ENCODE data around the gene CDC42BPG.

DNA sequence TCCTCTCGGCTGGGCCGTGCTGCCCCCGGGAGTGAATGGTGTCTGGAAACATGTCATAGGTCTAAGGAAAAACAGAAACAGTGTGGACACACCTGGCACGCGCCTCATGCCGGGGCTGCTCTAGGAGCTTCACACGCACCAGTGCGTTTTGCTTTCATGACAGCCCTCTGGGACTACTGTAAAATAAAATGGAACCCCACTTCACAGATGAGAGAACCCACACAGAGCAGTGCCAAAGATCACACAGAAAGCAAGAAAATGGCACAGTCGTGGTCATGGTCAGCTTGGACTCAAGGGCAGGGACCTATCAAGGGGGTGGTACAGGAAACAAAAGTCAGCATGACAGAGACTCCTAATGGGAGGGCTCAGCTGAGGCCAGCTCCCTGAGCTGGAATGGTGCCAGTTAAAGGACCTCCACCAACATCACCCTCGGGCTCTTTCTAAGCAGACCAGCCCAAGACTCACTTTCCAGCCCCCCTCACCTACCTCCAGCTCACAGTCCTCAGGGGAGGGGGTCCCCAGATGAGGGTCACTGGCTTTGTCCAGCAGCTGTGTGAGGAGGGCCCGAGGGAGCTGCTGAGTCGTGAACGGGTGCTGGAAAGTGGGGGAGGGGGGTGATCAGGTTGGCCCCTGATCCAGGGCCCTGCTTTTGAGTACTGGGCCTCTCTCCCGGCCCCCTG, 44.7 kb downstream of the CDC42BPG start:
- TF ChIP-seq, protein P1, sequence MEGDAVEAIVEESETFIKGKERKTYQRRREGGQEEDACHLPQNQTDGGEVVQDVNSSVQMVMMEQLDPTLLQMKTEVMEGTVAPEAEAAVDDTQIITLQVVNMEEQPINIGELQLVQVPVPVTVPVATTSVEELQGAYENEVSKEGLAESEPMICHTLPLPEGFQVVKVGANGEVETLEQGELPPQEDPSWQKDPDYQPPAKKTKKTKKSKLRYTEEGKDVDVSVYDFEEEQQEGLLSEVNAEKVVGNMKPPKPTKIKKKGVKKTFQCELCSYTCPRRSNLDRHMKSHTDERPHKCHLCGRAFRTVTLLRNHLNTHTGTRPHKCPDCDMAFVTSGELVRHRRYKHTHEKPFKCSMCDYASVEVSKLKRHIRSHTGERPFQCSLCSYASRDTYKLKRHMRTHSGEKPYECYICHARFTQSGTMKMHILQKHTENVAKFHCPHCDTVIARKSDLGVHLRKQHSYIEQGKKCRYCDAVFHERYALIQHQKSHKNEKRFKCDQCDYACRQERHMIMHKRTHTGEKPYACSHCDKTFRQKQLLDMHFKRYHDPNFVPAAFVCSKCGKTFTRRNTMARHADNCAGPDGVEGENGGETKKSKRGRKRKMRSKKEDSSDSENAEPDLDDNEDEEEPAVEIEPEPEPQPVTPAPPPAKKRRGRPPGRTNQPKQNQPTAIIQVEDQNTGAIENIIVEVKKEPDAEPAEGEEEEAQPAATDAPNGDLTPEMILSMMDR (IDR thresholded peaks at IDR 0.05; ENCODE audit: low read depth, low read length), result no peak
- TF ChIP-seq EZH2phosphoT487 (IDR thresholded peaks at IDR 0.05; ENCODE audit: low read depth), result no peak

Measured in OCI-LY3 (cell line).